GM19240 (cell line): Measurements from ENCODE around the gene TNFRSF1B.
"Not testable (repeated sequence)": the region's sequence is repeated elsewhere in the genome, so short reads cannot be mapped to it uniquely, and the experiment has no call there.

ENCODE experiments used
- DNase-seq: peaks from one replicate; pipeline ENCODE4 v3.0.0; 2011; ENCODE audit warnings: low spot score; ENCODE audit not compliant: insufficient read length

Gene TNFRSF1B

GRCh38 chr1:12215118-12215961 is 48.5 kb downstream of the TNFRSF1B start:
- no peak for DNase-seq

- no peak for DNase-seq
These were observed 53.0 kb downstream of the TNFRSF1B start for GRCh38 chr1:12219800-12220199.

- no peak for DNase-seq
These were observed 54.1 kb downstream of the TNFRSF1B start for GRCh38 chr1:12220890-12221289.

- not testable (repeated sequence) for DNase-seq
These were observed 55.9 kb downstream of the TNFRSF1B start for GRCh38 chr1:12222700-12223099.

- not testable (repeated sequence) for DNase-seq
These were observed 57.3 kb downstream of the TNFRSF1B start for GRCh38 chr1:12224092-12224491.

GRCh38 chr1:12228979-12229378 is 62.2 kb downstream of the TNFRSF1B start:
- no peak for DNase-seq

- no peak for DNase-seq
These were observed 62.6 kb downstream of the TNFRSF1B start for GRCh38 chr1:12229386-12229834.

GRCh38 chr1:12229835-12230548 is 63.2 kb downstream of the TNFRSF1B start, which contains the start of gene VPS13D:
TSS of gene VPS13D (plus strand) at chr1:12230030. CDS start at chr1:12234267, 4,237 bp downstream.
- peak; percentile 88 for DNase-seq

GRCh38 chr1:12230549-12231275 is 63.9 kb downstream of the TNFRSF1B start:
- no peak for DNase-seq

- DNase-seq: no peak
These were observed 64.4 kb downstream of the TNFRSF1B start for GRCh38 chr1:12231276-12231595.

- DNase-seq: no peak
These were observed 65.4 kb downstream of the TNFRSF1B start for GRCh38 chr1:12232221-12232620.

- DNase-seq: no peak
These were observed 77.3 kb downstream of the TNFRSF1B start for GRCh38 chr1:12244078-12244477.

GRCh38 chr1:12244585-12244984 is 77.8 kb downstream of the TNFRSF1B start:
- DNase-seq: no peak

- DNase-seq: no peak
These were observed 78.3 kb downstream of the TNFRSF1B start for GRCh38 chr1:12245116-12245515.

GRCh38 chr1:12245733-12246132 is 78.9 kb downstream of the TNFRSF1B start:
- DNase-seq: no peak

- no peak for DNase-seq
These were observed 79.8 kb downstream of the TNFRSF1B start for GRCh38 chr1:12246584-12246983.

GRCh38 chr1:12249181-12249580 is 82.4 kb downstream of the TNFRSF1B start:
- DNase-seq: no peak

GRCh38 chr1:12249748-12250147 is 83.0 kb downstream of the TNFRSF1B start:
- no peak for DNase-seq

- DNase-seq: no peak
These were observed 84.7 kb downstream of the TNFRSF1B start for GRCh38 chr1:12251442-12251841.

- DNase-seq: no peak
These were observed 89.1 kb downstream of the TNFRSF1B start for GRCh38 chr1:12255913-12256312.

GRCh38 chr1:12258272-12258671 is 91.5 kb downstream of the TNFRSF1B start:
- DNase-seq: no peak
